PFSK-1 (cell line): ENCODE measurements around the gene MED4.

Experiments
- FOXP2 ChIP-seq: optimal IDR thresholded peaks from 2 replicates; pipeline ENCODE3; 2011; ENCODE audit warnings: borderline replicate concordance, control low read depth, inconsistent platforms; ENCODE audit not compliant: insufficient read depth; ENCODE audit errors: extremely low read length, extremely low read depth
- POLR2AphosphoS5 ChIP-seq: IDR thresholded peaks from 2 replicates; pipeline ENCODE4 v1.6.1; 2012; ENCODE audit warnings: low read depth, mild to moderate bottlenecking, control low read depth, low read length, moderate library complexity
- REST ChIP-seq, 2 experiments: IDR thresholded peaks; 2 replicates each; pipeline versions ENCODE4 v1.6.1 to v1.8.0; 2011 to 2012; ENCODE audit warnings: low read depth in 2 of 2, low read length in 2 of 2, control low read depth in 1 of 2, inconsistent platforms in 1 of 2, mild to moderate bottlenecking in 1 of 2, moderate library complexity in 1 of 2; ENCODE audit not compliant: insufficient read depth in 1 of 2
- SIN3A ChIP-seq: IDR thresholded peaks from 2 replicates; pipeline ENCODE4 v1.6.1; 2012; ENCODE audit warnings: mild to moderate bottlenecking, low read length, moderate library complexity, borderline replicate concordance; ENCODE audit not compliant: insufficient read depth
- TAF1 ChIP-seq: IDR thresholded peaks from 2 replicates; pipeline ENCODE4 v1.6.1; 2012; ENCODE audit warnings: low read length, control low read depth, borderline replicate concordance; ENCODE audit not compliant: insufficient read depth

Gene MED4

GRCh38 chr13:48028066-48028465, 66.8 kb downstream of the MED4 start:
- TF ChIP-seq POLR2AphosphoS5 (no peak), TAF1 (no peak), SIN3A (no peak), FOXP2 (no peak), REST (IDR thresholded peaks at IDR 0.05; ENCODE audit: insufficient read depth in 1 of 2, low read depth in 2 of 2, low read length in 2 of 2) (no peak)
